Pancreas (tissue), 10 donors: ENCODE data around the gene SOX14. TPM values are rescaled to one million over a fixed set of nuclear protein-coding genes. Genes with fewer than 3 reads are reported as not detected.

ENCODE experiments used
- ATAC-seq, 4 donors: fragments of 200-7000 bp; cut with Tn5 transposase; one replicate each; pipeline versions ENCODE4 v1.8.0 to v1.9.1; 2020; ENCODE audit warnings: mild to moderate bottlenecking in 4 of 4, moderate library complexity in 4 of 4
- DNase-seq, 6 donors: peaks; one replicate each; pipeline ENCODE4 v3.0.0-alpha.2; 2020
- FAIRE-seq: peaks from 2 replicates; lab custom pipeline; 2012; peaks lifted over from hg19 to GRCh38; lab: Jason Lieb, UNC
- H3K27ac ChIP-seq, 4 donors: fragments of 200-600 bp; sonication (generic); 1 replicate in 3 of 4; 2 replicates in 1 of 4; pipeline versions ENCODE4 v1.5.0 to v1.8.0; 2020
- H3K27me3 ChIP-seq, 4 donors: fragments of 200-600 bp; one replicate each; pipeline ENCODE4 v1.8.0; 2021
- H3K36me3 ChIP-seq, 3 donors: fragments of 200-600 bp; sonication (generic) in 1 of 3; one replicate each; pipeline versions ENCODE4 v1.5.0 to v1.8.0; 2020 to 2021
- H3K4me1 ChIP-seq, 3 donors: fragments of 200-600 bp; one replicate each; pipeline ENCODE4 v1.8.0; 2021
- H3K4me3 ChIP-seq, 4 donors: fragments of 200-600 bp; sonication (generic) in 2 of 4; one replicate each; pipeline versions ENCODE4 v1.5.0 to v1.8.0; 2020 to 2021
- H3K9me3 ChIP-seq, 4 donors: fragments of 200-600 bp; one replicate each; pipeline ENCODE4 v1.8.0; 2021
- WGBS, 2 donors: extraction: QIAGEN DNeasy Blood & Tissue Kit; methylation state at CpG; one replicate each; pipeline ENCODE4 v1.1.7; 2013; 5-methylcytosine and 5-hydroxymethylcytosine counted together
- intact Hi-C, 3 donors: fragments of 100-400 bp; cut with DNase I; formaldehyde crosslinking; loops; one replicate each; pipeline versions ENCODE4 v1.11.1 to v1.14.2; 2022
- polyA plus RNA-seq, 2 donors: library from polyadenylated mRNA; stranded (reverse); fragments of 200-250 nt; gene quantifications; one replicate each; pipeline ENCODE4 v1.2.3, GENCODE V29; 2013
- total RNA-seq, 6 donors: library from RNA; stranded (reverse); fragmentation: NEBNext Ultra II Directional in 4 of 6; extraction: Animal tissue kit (Norgen Biotek cat#: 25700) in 4 of 6; gene quantifications; one replicate each; pipeline versions ENCODE4 v1.2.1 to v1.2.4, GENCODE V29; 2021 to 2023
- TF ChIP-seq, protein P1 (sequence below), 4 donors: fragments of 200-600 bp; sonication (generic) in 3 of 4; IDR thresholded peaks; one replicate each; pipeline versions ENCODE4 v1.5.0 to v1.8.0; 2021; ENCODE audit warnings: antibody characterized with exemption in 4 of 4
- donor health status: healthy with polysubstance abuse.
- donor health status: DM: no; HTN: no; CAD: no; lungs with moderate emphysema.
- donor health status: DM: no; HTN: no; CAD: no.
- donor health status: control.
- donor health status: control.
- donor health status: Bipolar disorder and iron deficiency.
- donor health status: DM: yes; HTN: yes; CAD: no.
- donor health status: DM: no; HTN: no; CAD: no.
- donor health status: DM: no; HTN: no; CAD: no.
- donor health status: DM: yes; HTN: yes; CAD: no.

The SOX14 gene
- total and polyA plus RNA-seq, 8 donors = not detected

DNA sequence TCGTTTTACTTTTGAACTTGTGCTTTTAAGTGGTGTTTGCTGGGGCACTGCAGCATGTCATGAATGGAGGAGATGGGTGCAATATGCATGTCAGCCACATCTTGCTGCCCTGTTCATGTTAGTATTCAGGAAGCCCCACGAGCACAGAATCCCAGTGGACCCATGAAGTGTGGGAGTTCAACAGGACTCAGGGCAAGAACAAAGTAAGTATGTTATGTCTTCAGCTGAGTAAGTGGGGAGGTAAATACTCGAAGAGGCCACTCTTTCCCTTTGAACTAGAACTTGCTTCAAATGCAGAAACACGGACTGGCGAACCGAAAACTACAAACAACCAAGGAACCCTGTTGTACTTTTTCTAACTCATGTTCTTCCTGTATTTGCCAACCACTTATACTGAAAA, 23.4 kb downstream of the SOX14 start:
- H3K27ac ChIP-seq = no peak overlapping the region
- H3K4me3 ChIP-seq = no peak overlapping the region
- no peaks in the 10 kb centered on the region for H3K27me3 ChIP-seq
- H3K9me3 ChIP-seq = no peaks in the 10 kb centered on the region
- DNase-seq = no peak
- no peak for ATAC-seq
- H3K36me3 ChIP-seq = no peaks in the 10 kb centered on the region
- no peaks in the 10 kb centered on the region for H3K4me1 ChIP-seq
- intact Hi-C loops = no loop called here
- FAIRE-seq = no peak
- TF ChIP-seq, protein P1, sequence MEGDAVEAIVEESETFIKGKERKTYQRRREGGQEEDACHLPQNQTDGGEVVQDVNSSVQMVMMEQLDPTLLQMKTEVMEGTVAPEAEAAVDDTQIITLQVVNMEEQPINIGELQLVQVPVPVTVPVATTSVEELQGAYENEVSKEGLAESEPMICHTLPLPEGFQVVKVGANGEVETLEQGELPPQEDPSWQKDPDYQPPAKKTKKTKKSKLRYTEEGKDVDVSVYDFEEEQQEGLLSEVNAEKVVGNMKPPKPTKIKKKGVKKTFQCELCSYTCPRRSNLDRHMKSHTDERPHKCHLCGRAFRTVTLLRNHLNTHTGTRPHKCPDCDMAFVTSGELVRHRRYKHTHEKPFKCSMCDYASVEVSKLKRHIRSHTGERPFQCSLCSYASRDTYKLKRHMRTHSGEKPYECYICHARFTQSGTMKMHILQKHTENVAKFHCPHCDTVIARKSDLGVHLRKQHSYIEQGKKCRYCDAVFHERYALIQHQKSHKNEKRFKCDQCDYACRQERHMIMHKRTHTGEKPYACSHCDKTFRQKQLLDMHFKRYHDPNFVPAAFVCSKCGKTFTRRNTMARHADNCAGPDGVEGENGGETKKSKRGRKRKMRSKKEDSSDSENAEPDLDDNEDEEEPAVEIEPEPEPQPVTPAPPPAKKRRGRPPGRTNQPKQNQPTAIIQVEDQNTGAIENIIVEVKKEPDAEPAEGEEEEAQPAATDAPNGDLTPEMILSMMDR (IDR thresholded peaks at IDR 0.05) = no peak
- WGBS, 2 donors = 57 to 63% methylated on average over 6 of the region's 6 CpGs

DNA sequence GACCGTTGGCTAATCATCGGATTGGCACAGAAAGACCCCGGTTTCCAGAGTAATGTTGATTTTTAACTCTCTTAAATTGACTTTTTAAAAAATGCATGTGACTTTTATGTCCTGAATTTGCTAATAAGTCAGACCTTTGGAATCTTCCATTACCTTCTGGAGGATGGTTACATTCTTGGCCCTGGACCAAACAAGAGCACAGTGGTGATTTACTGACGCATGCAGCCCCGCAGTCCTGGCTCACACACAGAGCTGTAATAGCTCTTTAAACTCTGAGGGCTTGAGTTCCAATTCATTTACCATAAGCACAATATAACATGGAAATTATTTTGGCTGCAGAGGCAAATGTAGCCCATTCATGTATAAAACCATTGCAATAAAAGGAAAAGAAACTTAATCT, 25.1 kb downstream of the SOX14 start:
- Histone ChIP-seq H3K36me3 (no peaks in the 10 kb centered on the region), H3K27me3 (no peaks in the 10 kb centered on the region), H3K4me3 (no peak overlapping the region), H3K9me3 (no peaks in the 10 kb centered on the region), H3K4me1 (no peaks in the 10 kb centered on the region), H3K27ac (no peak overlapping the region)
- intact Hi-C loops = no loop called here
- ATAC-seq (no peak), FAIRE-seq (no peak), DNase-seq (no peak)
- TF ChIP-seq, protein P1 (IDR thresholded peaks at IDR 0.05) = no peak
- WGBS, 2 donors = 64 to 65% methylated on average over 5 of the region's 5 CpGs

DNA sequence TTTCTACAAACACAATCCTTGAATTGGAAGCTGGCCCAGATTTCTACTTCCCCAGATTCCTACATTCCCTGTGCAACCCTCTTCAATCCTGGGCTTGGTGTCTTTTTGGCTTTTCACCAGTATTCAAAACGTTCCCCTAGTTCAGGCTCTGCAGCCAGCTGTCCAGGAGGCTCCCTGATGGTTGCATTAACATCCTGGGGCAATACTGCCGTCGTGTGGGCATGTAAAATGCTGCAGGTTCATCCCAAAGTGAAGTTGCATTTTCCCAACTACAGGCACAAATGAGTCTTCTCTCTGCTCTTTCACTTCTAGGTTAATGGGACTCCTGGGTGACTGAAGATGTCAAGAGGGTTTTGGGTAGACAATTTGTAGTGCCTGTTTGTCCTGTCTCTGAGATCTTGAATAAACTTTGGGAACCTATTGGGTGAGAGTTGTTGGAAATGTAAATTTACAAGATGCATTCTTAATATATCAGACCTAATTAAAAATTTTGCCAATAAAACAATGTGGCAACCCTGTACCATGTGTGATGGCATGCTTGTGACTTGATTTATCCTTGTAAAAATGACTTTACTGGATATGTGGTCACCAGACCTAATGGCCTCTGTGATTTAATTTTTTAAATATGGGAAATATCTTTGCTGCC, 28.6 kb downstream of the SOX14 start:
- FAIRE-seq (no peak), ATAC-seq (peak in 3 of 4 donors; percentile 71 to 88 (median 74)), DNase-seq (peak in 2 of 6 donors; percentile 54 to 62)
- Histone ChIP-seq H3K4me1 (no peaks in the 10 kb centered on the region), H3K27me3 (no peaks in the 10 kb centered on the region), H3K4me3 (no peak overlapping the region), H3K9me3 (no peaks in the 10 kb centered on the region), H3K36me3 (no peaks in the 10 kb centered on the region), H3K27ac (no peak overlapping the region)
- intact Hi-C loops = no loop called here
- TF ChIP-seq, protein P1 (IDR thresholded peaks at IDR 0.05) = peak; percentile 29 to 53 (median 38)
- WGBS, 2 donors = 1 to 5% methylated on average over 3 of the region's 3 CpGs

DNA sequence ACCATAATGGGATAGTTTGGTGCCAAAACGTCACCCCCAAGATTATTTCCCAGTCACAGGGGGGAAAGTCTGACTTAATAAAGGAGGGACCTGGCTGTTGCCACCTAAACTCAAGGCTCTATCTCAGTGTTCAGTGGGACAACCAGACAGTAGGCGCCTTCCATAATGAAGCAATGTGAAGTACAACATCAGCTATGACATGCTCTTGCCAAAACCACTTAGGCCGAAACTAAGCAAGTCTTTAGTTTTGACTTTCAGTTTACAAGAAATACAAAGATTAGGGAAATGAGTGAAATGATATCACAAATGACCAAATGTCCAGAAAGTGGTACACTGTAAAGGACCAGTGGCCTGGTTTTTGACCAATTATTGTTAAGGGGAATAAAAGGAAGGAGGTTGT, 32.9 kb downstream of the SOX14 start:
- Histone ChIP-seq H3K9me3 (no peaks in the 10 kb centered on the region), H3K27ac (no peak overlapping the region), H3K27me3 (no peaks in the 10 kb centered on the region), H3K36me3 (no peaks in the 10 kb centered on the region), H3K4me3 (no peak overlapping the region), H3K4me1 (no peaks in the 10 kb centered on the region)
- ATAC-seq = no peak
- FAIRE-seq = no peak
- no peak for DNase-seq
- TF ChIP-seq, protein P1 (IDR thresholded peaks at IDR 0.05) = no peak
- intact Hi-C loops = no loop called here
- WGBS, 2 donors = 53 to 73% methylated on average over 3 of the region's 3 CpGs

DNA sequence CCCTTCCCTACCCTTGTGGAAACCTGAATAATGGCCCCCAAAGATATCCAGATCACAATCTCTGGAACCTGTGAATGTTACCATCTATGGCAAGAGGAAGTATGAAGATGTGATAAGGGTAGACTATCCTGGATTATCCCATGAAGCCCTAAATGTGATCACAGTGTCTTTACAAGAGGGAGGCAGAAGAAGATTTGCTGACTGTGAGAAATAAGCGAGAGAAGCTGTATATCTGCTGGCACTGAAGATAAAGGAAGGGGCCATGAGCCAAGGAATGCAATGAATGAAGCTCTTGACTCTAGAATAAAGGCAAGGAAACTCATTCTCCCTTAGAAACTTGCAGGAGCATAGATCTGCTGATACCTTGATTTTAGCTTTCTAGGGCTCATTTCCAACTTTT, 39.1 kb downstream of the SOX14 start:
- intact Hi-C loops = no loop called here
- no peak overlapping the region for H3K27ac ChIP-seq
- no peaks in the 10 kb centered on the region for H3K9me3 ChIP-seq
- DNase-seq (no peak), FAIRE-seq (no peak), ATAC-seq (no peak)
- H3K36me3 ChIP-seq = no peaks in the 10 kb centered on the region
- 59 to 61% methylated on average over 1 of the region's 1 CpG for WGBS, 2 donors
- H3K4me3 ChIP-seq = no peak overlapping the region
- TF ChIP-seq, protein P1 (IDR thresholded peaks at IDR 0.05) = no peak
- H3K4me1 ChIP-seq = no peaks in the 10 kb centered on the region
- H3K27me3 ChIP-seq = no peaks in the 10 kb centered on the region
